Heart left ventricle (tissue), 13 donors: Measurements from ENCODE around the gene CCDC127.

Experiments
- POLR2A ChIP-seq, 2 donors: fragments of 450-650 bp; IDR thresholded peaks; one replicate each; pipeline ENCODE4 v1.6.1; 2017; ENCODE audit warnings: antibody characterized with exemption in 2 of 2, mild to moderate bottlenecking in 2 of 2, moderate library complexity in 2 of 2
- TF ChIP-seq, protein P1 (sequence below), 12 donors: fragments of 200-600 bp; sonication (generic) in 4 of 12; IDR thresholded peaks; one replicate each; pipeline versions ENCODE4 v1.5.0 to v1.8.0; 2018 to 2022; ENCODE audit warnings: antibody characterized with exemption in 12 of 12, mild to moderate bottlenecking in 5 of 12
- donor health status: ischemic (EF 13 %, LVEDD 7.1; RV severe dilation, severe dysfunction).
- donor health status: DM: no; HTN: yes; CAD: no.
- donor health status: DM: no; HTN: no; CAD: no.
- donor health status: ischemic (EF 25% LVEDD 6.9; RV normal size, moderate dysfunction).
- donor health status: ischemic (EF 25% LVEDD 5.7; RV mildly dilated, moderate dysfunction).
- donor health status: ischemic (EF 35%, LVEDD 5.7; RV mildly dilated, moderate dysfunction).
- donor health status: nonischemic (EF 11% LVEDD 7.7; RV severe dilation, severe dysfunction).
- donor health status: DM: yes; HTN: yes; CAD: no.
- donor health status: PGD.
- donor health status: ischemic (EF 29% LVEDD 5.4; RV normal size, mild dysfunction).
- donor health status: nonischemic (EF 23%, LVEDD 6.1; RV moderate dilation, normal function).

DNA sequence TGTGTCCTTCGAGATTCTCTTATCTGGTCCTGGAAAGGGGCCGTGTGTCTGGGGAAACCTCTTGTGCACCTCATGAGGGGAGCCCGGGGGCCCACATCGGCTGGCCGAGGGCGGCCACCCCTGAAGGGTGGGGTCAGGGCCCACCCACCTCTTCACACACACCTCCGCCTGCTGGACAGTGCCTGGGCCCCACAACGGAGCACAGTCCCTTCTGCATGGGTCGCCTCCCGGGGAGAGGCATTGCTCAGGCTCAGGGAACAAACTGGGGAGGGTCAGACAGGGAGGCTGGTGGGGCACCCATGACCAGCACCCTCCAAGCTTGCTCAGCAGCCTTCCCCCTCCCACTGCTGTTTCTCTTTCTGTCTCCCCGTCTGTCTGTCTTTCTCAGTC is 28.0 kb downstream of the CCDC127 start:
- TF ChIP-seq POLR2A (IDR thresholded peaks at IDR 0.05) = no peak
- TF ChIP-seq, protein P1, sequence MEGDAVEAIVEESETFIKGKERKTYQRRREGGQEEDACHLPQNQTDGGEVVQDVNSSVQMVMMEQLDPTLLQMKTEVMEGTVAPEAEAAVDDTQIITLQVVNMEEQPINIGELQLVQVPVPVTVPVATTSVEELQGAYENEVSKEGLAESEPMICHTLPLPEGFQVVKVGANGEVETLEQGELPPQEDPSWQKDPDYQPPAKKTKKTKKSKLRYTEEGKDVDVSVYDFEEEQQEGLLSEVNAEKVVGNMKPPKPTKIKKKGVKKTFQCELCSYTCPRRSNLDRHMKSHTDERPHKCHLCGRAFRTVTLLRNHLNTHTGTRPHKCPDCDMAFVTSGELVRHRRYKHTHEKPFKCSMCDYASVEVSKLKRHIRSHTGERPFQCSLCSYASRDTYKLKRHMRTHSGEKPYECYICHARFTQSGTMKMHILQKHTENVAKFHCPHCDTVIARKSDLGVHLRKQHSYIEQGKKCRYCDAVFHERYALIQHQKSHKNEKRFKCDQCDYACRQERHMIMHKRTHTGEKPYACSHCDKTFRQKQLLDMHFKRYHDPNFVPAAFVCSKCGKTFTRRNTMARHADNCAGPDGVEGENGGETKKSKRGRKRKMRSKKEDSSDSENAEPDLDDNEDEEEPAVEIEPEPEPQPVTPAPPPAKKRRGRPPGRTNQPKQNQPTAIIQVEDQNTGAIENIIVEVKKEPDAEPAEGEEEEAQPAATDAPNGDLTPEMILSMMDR (IDR thresholded peaks at IDR 0.05) = no peak
